Anterior cingulate cortex (tissue), 58 donors: ENCODE measurements around the gene F7.
"Not testable (repeated sequence)": the region's sequence is repeated elsewhere in the genome, so short reads cannot be mapped to it uniquely, and the experiment has no call there.

Experiments
- DNase-seq, 58 donors: peaks; one replicate each; lab custom pipeline; 2025; lab: John Stamatoyannopoulos, UW

F7 gene

DNA sequence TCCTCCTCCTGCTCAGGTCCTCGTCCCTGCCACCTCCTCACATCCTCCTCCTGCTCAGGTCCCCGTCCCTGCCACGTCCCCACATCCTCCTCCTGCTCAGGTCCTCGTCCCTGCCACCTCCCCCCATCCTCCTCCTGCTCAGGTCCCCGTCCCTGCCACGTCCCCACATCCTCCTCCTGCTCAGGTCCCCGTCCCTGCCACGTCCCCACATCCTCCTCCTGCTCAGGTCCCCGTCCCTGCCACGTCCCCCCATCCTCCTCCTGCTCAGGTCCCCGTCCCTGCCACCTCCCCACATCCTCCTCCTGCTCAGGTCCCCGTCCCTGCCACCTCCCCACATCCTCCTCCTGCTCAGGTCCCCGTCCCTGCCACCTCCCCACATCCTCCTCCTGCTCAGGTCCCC lies 56.4 kb downstream of the F7 start:
- not testable (repeated sequence) for DNase-seq

DNA sequence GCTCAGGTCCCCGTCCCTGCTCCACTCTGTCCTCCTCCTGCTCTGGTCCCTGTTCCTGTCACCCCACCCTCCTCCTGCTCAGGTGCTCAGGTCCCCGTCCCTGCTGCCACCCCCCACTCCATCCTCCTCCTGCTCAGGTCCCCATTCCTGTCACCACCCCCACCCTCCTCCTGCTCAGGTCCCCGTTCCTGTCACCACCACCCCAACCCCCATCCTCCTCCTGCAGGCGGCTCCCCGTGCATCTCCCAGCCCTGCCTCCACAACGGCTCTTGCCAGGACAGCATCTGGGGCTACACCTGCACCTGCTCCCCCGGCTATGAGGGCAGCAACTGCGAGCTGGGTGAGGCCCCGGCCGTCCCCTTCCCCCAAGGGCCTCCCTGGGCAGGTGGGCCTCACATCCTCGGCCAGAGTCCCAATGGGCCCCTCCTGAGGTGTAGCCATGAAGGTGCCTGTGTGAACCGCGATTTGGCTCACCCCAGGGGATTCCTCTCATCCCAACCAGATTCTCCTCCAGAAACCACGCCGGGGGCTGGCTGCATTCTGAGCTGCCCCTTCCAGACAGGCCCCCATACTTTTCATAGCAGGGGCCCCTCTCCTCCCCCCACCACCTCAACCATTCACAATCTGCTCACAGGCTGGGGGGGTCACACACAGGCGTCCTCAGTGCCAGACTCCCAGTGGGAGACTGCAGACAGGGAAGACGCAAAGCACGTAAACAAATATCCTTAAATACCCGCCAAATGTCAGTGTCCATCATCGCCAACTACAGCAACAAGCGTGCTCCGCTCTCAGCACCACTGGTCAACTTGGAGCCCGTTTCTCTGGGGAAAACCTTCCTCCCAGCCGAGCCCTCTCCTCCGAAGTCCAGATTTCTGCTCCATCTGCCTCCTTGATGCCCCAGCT lies 57.4 kb downstream of the F7 start:
- no peak for DNase-seq

DNA sequence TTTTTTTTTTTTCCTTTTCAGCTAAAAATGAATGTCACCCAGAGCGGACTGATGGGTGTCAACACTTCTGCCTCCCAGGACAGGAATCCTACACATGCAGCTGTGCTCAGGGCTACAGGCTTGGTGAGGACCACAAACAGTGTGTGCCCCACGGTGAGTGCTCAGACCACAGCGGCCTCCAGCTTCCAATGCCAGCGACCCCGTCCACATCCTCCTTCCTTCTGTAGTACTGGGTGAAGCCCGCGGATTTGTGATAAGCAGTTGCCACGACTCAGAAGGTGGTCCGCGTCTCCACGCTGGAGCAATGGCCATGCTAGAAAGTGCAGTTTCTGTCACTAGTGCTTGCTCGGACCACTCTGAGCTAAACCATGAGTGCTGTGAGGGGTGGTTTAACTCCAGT lies 58.9 kb downstream of the F7 start:
- no peak for DNase-seq

DNA sequence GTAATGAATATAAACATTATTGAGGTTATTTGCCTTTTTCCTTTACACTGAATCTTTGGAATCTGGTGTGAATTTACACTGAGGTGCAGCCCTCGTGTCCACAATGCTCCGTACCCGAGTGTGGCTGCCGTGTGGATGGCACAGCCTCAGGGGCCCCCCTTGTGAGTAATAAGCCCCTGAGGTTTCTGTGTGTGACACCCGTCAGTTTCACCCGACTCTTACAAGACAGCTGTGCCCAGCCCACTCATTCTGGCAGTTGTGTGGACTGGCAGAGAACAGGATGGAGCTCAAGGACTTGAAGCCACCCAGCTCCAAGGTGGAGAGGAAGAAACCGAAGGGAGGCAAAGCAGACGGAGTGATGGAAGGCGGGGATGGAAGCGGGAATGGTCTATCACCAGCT lies 60.7 kb downstream of the F7 start:
- DNase-seq, result no peak

DNA sequence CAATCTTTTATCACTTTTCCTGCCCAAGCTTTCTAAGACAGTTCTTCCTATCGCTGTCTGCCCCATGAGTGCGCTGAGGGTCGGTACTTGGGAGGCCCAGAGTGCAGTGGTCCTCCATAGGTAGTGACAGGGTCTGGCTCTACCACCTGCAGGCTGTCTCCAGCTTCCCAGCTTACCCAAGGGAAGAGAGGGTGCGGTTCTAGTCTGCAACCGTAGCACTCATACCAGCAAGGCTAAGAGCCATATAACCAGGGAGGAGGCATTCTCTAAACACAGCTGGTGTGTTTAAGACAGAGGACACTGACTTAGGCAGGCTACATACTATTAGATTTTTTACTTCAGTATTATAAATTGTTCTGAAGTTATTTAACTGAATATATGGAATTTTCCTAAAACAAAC lies 61.1 kb downstream of the F7 start:
- DNase-seq, result no peak

DNA sequence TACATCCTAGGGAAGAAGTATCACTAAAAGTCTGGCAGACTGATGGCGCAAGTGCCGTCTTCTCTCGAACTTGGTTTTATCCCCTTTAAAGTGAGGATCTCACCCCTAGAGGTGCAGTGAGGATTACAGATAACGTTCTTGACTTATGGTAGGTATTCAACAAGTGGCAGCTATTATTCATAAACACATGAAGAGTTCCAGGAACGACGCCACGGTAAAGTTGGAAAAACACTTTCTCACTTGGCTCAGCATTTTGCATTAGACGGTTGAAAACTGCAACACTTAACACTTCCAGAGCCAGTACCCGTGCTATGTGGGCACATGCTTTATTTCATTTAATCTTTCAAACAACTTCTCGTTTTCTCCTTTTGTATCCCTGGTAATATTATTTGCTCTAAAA lies 61.6 kb downstream of the F7 start:
- no peak for DNase-seq

DNA sequence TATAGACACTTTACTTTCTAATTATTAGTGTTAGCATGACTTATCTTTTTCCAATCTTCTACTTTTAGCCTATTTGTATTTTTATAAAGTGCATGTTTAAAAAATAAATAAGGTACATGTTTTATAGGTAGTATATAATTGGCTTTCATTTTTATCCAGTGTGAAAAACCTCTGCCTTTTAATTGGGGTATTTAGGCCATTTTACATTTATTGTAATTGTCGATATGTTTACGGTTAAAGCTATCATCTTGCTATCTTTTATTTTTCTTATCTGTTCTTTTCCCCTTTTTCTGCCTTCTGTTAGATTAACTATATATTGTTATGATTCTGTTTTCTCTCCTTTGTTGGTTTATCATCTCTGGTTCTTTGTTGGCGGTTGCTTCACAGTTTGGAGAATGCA lies 62.0 kb downstream of the F7 start:
- no peak for DNase-seq

DNA sequence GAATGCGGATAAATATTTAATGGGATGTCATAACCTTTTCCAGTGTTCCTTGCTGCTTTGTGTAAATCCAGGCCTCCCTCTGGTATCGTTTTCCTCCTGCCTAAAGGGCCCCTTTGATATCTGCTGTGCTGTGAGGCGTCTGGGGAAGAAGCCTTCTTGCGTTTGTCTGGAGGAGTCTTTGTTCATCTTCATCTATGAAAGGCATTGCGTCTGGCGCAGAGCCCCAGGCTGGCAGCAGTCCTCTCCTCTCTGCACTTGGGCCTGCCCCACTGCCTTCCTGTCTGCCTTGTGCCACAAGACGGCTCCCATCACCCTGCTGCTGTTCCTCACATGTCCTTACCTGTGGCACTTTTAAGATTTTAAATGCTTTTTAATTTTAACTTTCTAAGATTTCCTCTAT lies 62.6 kb downstream of the F7 start:
- no peak for DNase-seq

DNA sequence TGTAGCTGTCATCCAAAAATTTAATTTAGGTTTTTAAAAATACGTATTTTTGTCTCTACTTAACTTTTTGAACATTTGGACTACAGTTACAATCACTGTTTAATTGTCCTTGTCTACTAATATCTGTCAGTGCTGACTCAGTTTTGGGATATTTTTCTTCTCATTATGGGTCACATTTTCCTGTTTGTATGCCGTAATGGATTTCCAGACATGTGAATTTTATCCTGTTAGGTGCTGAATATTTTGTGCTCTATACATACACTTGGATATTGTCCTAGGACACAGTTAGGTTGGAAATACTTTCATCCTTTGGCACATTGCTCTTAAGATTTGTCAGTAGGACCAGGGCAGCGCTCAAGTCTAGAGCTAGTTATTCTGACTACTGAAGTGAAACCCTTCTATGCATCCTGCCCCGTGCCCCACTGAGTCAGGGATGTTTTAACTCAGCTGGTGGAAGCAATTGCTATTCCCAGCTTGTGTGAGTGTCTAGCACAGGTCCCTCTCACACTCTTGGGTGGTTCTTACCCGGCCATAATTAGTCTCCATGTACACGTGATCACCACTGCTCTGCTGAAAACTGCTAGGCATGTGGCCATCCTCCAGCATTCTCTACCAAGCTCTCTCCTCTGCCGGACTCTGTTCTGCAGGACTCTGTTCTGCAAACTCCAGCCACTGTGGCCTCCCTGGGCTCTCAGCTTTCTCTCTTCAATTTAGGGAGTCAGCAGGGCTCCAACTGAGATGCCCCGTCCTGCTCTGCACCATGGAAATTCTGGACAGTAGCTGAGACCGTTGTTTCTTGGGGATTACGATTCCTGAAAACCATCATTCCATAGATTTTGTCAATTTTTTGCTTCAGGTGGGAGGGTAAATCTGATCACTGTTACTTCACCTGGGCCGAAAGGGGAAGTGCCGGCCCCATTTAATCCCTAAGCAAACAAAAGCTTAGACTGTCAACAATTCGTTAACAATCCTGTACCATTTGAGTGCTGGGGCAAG lies 64.0 kb downstream of the F7 start:
- DNase-seq, result no peak
